ENCODE measurements around the gene TBP.
"Not testable (repeated sequence)": the region's sequence is repeated elsewhere in the genome, so short reads cannot be mapped to it uniquely, and the experiment has no call there.

The TBP gene

DNA sequence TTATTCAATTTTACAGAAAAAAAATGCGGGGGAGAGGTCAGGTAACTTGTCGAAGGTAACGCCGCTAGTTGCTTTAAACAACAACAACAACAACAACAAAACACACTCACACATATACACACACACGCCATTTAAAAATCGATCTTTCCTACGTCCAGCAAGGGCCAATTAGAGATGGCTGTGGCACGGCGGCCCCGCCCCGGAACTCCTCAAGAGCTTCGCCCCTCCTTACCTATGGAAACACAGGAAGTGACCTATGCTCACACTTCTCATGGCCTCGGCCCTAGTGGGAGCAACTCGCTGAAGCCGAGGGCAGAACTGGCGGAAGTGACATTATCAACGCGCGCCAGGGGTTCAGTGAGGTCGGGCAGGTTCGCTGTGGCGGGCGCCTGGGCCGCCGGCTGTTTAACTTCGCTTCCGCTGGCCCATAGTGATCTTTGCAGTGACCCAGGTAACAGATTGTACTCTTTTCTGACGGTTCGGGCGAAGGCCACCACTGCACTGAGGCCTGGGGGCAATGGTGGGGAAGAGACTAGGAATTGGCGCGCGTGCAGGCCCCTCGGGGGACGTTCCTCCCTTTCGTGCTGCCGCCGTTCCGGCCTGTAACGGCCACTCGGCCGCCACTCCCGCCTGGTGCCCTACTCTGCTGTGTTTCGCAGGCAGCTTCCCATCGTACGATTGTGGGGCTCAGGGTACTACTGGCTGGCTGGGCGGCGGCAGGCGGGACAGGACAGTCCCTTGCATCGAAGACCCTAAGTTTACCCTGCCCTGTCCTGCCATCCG lies at the start of gene TBP:
TBP (plus strand) TSS at position 357 of the 783 bp plus-strand sequence. CDS start 2,661 bp downstream, outside the sequence.
- Histone ChIP-seq H3K4me3 (ENCODE audit: low read depth, low read length) (peak within 1 kb of the TSS; percentile 91), H3K27me3 (ENCODE audit: control insufficient read depth, insufficient read depth, low read length) (no peaks in the 10 kb centered on the region), H3K9me3 (ENCODE audit: control insufficient read depth, insufficient read depth, low read depth, low read length) (no peaks in the 10 kb centered on the region), H3K36me3 (ENCODE audit: control insufficient read depth, insufficient read depth, low read length) (peaks cover 28% of the 10 kb centered on the region), H3K9ac (ENCODE audit: low read length) (peak within 1 kb of the TSS; percentile 90), H3K27ac (ENCODE audit: low read depth, low read length) (peak within 1 kb of the TSS; percentile 66; the same call in 1 of the 2 replicates), H3K4me1 (ENCODE audit: control insufficient read depth, insufficient read depth, low read length) (peaks cover 16% of the 10 kb centered on the region)

GRCh38 chr6:170504479-170504878 lies 49.7 kb upstream of the TBP start:
- H3K36me3 ChIP-seq (ENCODE audit: control insufficient read depth, insufficient read depth, low read length), result no peaks in the 10 kb centered on the region
- H3K4me1 ChIP-seq (ENCODE audit: control insufficient read depth, insufficient read depth, low read length), result no peaks in the 10 kb centered on the region
- no peak overlapping the region for H3K9ac ChIP-seq (ENCODE audit: low read length)
- H3K4me3 ChIP-seq (ENCODE audit: low read depth, low read length), result no peak overlapping the region
- H3K9me3 ChIP-seq (ENCODE audit: control insufficient read depth, insufficient read depth, low read depth, low read length), result peaks cover 34% of the 10 kb centered on the region
- H3K27ac ChIP-seq (ENCODE audit: low read depth, low read length), result no peak overlapping the region
- H3K27me3 ChIP-seq (ENCODE audit: control insufficient read depth, insufficient read depth, low read length), result peaks cover 6% of the 10 kb centered on the region; the same call in 1 of the 2 replicates

DNA sequence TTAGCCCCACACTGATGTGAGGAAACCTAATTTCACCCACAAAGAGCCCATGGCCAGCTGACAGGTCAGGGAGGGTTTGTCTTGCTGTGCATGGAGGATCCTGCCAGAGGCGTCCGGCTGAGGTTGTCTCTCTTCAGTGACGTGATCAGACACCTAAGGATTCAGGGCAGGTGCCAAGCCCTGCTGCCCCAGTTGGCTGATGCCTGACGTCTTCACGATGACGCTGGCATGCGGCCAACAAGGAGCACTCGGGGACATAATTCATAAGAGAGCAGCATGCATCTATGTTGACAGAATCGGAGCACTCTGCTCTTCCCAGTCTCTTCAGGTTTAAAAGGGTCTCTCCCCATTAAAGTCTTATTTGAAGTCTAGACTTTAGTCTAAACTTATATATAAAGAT lies 48.9 kb upstream of the TBP start:
- no peak overlapping the region for H3K4me3 ChIP-seq (ENCODE audit: low read depth, low read length)
- H3K27me3 ChIP-seq (ENCODE audit: control insufficient read depth, insufficient read depth, low read length), result peaks cover 6% of the 10 kb centered on the region; the same call in 1 of the 2 replicates
- no peaks in the 10 kb centered on the region for H3K4me1 ChIP-seq (ENCODE audit: control insufficient read depth, insufficient read depth, low read length)
- peaks cover 34% of the 10 kb centered on the region for H3K9me3 ChIP-seq (ENCODE audit: control insufficient read depth, insufficient read depth, low read depth, low read length)
- H3K9ac ChIP-seq (ENCODE audit: low read length), result no peak overlapping the region
- H3K36me3 ChIP-seq (ENCODE audit: control insufficient read depth, insufficient read depth, low read length), result no peaks in the 10 kb centered on the region
- no peak overlapping the region for H3K27ac ChIP-seq (ENCODE audit: low read depth, low read length)

DNA sequence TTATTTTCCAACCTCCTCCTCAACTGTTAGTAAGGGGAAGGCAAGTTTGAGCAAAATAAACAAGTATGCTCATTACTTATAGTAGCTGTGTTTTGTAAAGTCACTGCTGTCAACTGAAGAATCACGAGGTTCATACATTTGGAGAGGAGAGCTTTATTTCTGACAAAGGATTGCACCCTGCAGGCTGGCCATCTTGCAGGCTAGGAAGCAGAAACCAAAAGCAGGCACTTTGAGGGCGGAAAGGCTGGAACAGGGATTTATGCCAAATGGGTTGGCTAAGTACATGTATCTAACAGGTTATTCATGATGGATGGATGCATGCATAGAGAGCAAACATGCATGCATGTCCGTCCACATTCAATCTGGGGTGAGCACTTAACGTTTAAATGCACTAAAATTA lies 47.7 kb upstream of the TBP start:
- Histone ChIP-seq H3K4me3 (ENCODE audit: low read depth, low read length) (no peak overlapping the region), H3K36me3 (ENCODE audit: control insufficient read depth, insufficient read depth, low read length) (no peaks in the 10 kb centered on the region), H3K9me3 (ENCODE audit: control insufficient read depth, insufficient read depth, low read depth, low read length) (peaks cover 22% of the 10 kb centered on the region), H3K27me3 (ENCODE audit: control insufficient read depth, insufficient read depth, low read length) (peaks cover 3% of the 10 kb centered on the region; the same call in 1 of the 2 replicates), H3K4me1 (ENCODE audit: control insufficient read depth, insufficient read depth, low read length) (no peaks in the 10 kb centered on the region), H3K9ac (ENCODE audit: low read length) (no peak overlapping the region), H3K27ac (ENCODE audit: low read depth, low read length) (no peak overlapping the region)

- H3K4me3 ChIP-seq (ENCODE audit: low read depth, low read length); H3K36me3 ChIP-seq (ENCODE audit: control insufficient read depth, insufficient read depth, low read length); H3K4me1 ChIP-seq (ENCODE audit: control insufficient read depth, insufficient read depth, low read length); H3K9me3 ChIP-seq (ENCODE audit: control insufficient read depth, insufficient read depth, low read depth, low read length); H3K27ac ChIP-seq (ENCODE audit: low read depth, low read length); H3K27me3 ChIP-seq (ENCODE audit: control insufficient read depth, insufficient read depth, low read length); H3K9ac ChIP-seq (ENCODE audit: low read length): not testable (repeated sequence)
Observed at GRCh38 chr6:170507728-170508127, 46.4 kb upstream of the TBP start.

DNA sequence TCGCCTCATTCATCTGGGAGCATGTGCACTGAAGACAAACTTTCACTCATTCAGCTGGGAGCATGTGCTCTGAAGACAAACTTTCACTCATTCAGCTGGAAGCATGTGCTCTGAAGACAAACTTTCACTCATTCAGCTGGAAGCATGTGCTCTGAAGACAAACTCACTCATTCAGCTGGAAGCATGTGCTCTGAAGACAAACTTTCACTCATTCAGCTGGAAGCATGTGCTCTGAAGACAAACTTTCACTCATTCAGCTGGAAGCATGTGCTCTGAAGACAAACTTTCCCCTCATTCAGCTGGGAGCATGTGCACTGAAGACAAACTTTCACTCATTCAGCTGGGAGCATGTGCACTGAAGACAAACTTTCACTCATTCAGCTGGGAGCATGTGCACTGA lies 45.9 kb upstream of the TBP start:
- not testable (repeated sequence) for H3K27ac ChIP-seq (ENCODE audit: low read depth, low read length); H3K27me3 ChIP-seq (ENCODE audit: control insufficient read depth, insufficient read depth, low read length); H3K4me1 ChIP-seq (ENCODE audit: control insufficient read depth, insufficient read depth, low read length); H3K4me3 ChIP-seq (ENCODE audit: low read depth, low read length); H3K9ac ChIP-seq (ENCODE audit: low read length); H3K36me3 ChIP-seq (ENCODE audit: control insufficient read depth, insufficient read depth, low read length); H3K9me3 ChIP-seq (ENCODE audit: control insufficient read depth, insufficient read depth, low read depth, low read length)

- not testable (repeated sequence) for H3K4me3 ChIP-seq (ENCODE audit: low read depth, low read length); H3K9ac ChIP-seq (ENCODE audit: low read length); H3K36me3 ChIP-seq (ENCODE audit: control insufficient read depth, insufficient read depth, low read length); H3K27me3 ChIP-seq (ENCODE audit: control insufficient read depth, insufficient read depth, low read length); H3K9me3 ChIP-seq (ENCODE audit: control insufficient read depth, insufficient read depth, low read depth, low read length); H3K27ac ChIP-seq (ENCODE audit: low read depth, low read length); H3K4me1 ChIP-seq (ENCODE audit: control insufficient read depth, insufficient read depth, low read length)
Observed at GRCh38 chr6:170508892-170509722, 45.1 kb upstream of the TBP start.

DNA sequence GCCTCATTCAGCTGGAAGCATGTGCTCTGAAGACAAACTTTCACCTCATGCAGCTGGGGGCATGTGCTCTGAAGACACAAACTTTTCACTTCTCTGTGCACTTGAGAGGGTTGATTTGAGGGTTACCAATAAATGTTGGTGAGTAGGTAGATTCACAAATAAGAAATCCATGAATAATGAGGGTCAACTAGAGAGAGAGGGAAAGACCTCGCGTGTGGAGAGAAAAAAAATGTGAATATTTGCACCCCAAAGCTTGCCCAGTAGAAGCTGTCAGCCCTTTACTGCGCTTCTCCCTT lies 44.5 kb upstream of the TBP start:
- H3K27ac ChIP-seq (ENCODE audit: low read depth, low read length), result no peak overlapping the region
- H3K4me1 ChIP-seq (ENCODE audit: control insufficient read depth, insufficient read depth, low read length), result no peaks in the 10 kb centered on the region
- no peaks in the 10 kb centered on the region for H3K36me3 ChIP-seq (ENCODE audit: control insufficient read depth, insufficient read depth, low read length)
- H3K9ac ChIP-seq (ENCODE audit: low read length), result no peak overlapping the region
- H3K4me3 ChIP-seq (ENCODE audit: low read depth, low read length), result no peak overlapping the region
- no peaks in the 10 kb centered on the region for H3K9me3 ChIP-seq (ENCODE audit: control insufficient read depth, insufficient read depth, low read depth, low read length)
- H3K27me3 ChIP-seq (ENCODE audit: control insufficient read depth, insufficient read depth, low read length), result no peaks in the 10 kb centered on the region

GRCh38 chr6:170510631-170511030 lies 43.5 kb upstream of the TBP start:
- Histone ChIP-seq H3K27me3 (ENCODE audit: control insufficient read depth, insufficient read depth, low read length) (no peaks in the 10 kb centered on the region), H3K27ac (ENCODE audit: low read depth, low read length) (no peak overlapping the region), H3K36me3 (ENCODE audit: control insufficient read depth, insufficient read depth, low read length) (no peaks in the 10 kb centered on the region), H3K9me3 (ENCODE audit: control insufficient read depth, insufficient read depth, low read depth, low read length) (no peaks in the 10 kb centered on the region), H3K9ac (ENCODE audit: low read length) (no peak overlapping the region), H3K4me1 (ENCODE audit: control insufficient read depth, insufficient read depth, low read length) (no peaks in the 10 kb centered on the region), H3K4me3 (ENCODE audit: low read depth, low read length) (no peak overlapping the region)

- no peaks in the 10 kb centered on the region; the same call in 1 of the 2 replicates for H3K9me3 ChIP-seq (ENCODE audit: control insufficient read depth, insufficient read depth, low read depth, low read length)
- H3K4me3 ChIP-seq (ENCODE audit: low read depth, low read length), result no peak overlapping the region
- no peaks in the 10 kb centered on the region for H3K4me1 ChIP-seq (ENCODE audit: control insufficient read depth, insufficient read depth, low read length)
- H3K27ac ChIP-seq (ENCODE audit: low read depth, low read length), result no peak overlapping the region
- no peaks in the 10 kb centered on the region for H3K36me3 ChIP-seq (ENCODE audit: control insufficient read depth, insufficient read depth, low read length)
- H3K27me3 ChIP-seq (ENCODE audit: control insufficient read depth, insufficient read depth, low read length), result no peaks in the 10 kb centered on the region
- no peak overlapping the region for H3K9ac ChIP-seq (ENCODE audit: low read length)
Observed at GRCh38 chr6:170512249-170512648, 41.9 kb upstream of the TBP start.

DNA sequence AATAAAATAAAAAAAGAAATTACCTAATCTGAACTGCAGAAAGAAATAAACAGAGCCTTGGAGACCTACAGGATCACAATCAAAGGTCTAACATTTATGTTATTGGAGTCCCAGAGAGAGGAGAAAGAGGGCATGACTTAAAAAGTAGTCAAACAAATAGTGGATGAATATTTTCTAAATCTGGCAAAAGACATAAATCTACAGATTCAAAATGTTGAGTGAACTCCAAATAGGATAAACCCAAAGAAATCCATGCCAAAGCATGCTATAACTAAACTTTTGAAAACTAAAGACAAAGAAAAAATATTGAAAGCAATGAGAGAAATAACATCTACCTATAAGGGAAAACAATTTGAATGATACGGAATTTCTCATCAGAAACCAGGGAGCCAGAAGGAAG lies 39.3 kb upstream of the TBP start:
- Histone ChIP-seq H3K27ac (ENCODE audit: low read depth, low read length) (no peak overlapping the region), H3K9me3 (ENCODE audit: control insufficient read depth, insufficient read depth, low read depth, low read length) (no peaks in the 10 kb centered on the region; the same call in 1 of the 2 replicates), H3K36me3 (ENCODE audit: control insufficient read depth, insufficient read depth, low read length) (no peaks in the 10 kb centered on the region), H3K4me3 (ENCODE audit: low read depth, low read length) (no peak overlapping the region), H3K9ac (ENCODE audit: low read length) (no peak overlapping the region), H3K4me1 (ENCODE audit: control insufficient read depth, insufficient read depth, low read length) (no peaks in the 10 kb centered on the region), H3K27me3 (ENCODE audit: control insufficient read depth, insufficient read depth, low read length) (no peaks in the 10 kb centered on the region)
